SK-N-SH treated with all-trans-retinoic acid at 6 μM for 48 hours (cell line): ENCODE results near the gene ABCC1.

Experiments used
- CREB5 ChIP-seq: fragments of 250-450 bp; sonication (Bioruptor Pico); IDR thresholded peaks from 2 replicates; pipeline ENCODE4 v1.5.1; 2020; ENCODE audit warnings: low read depth, mild to moderate bottlenecking, moderate library complexity
- CSDC2 ChIP-seq: fragments of 250-450 bp; sonication (Bioruptor Pico); IDR thresholded peaks from 2 replicates; pipeline ENCODE4 v1.5.0; 2020; ENCODE audit warnings: mild to moderate bottlenecking, moderate library complexity
- CSRNP3 ChIP-seq: fragments of 250-450 bp; sonication (Bioruptor Pico); IDR thresholded peaks from 2 replicates; pipeline ENCODE4 v1.5.1; 2021; ENCODE audit warnings: mild to moderate bottlenecking, moderate library complexity
- ESRRG ChIP-seq: fragments of 250-450 bp; sonication (Bioruptor Pico); IDR thresholded peaks from 2 replicates; pipeline ENCODE4 v1.6.1; 2021; ENCODE audit warnings: mild to moderate bottlenecking
- GLIS3 ChIP-seq: fragments of 250-450 bp; sonication (Bioruptor Pico); IDR thresholded peaks from 2 replicates; pipeline ENCODE4 v1.5.0; 2020; ENCODE audit warnings: mild to moderate bottlenecking, moderate library complexity
- OSR1 ChIP-seq: fragments of 250-450 bp; sonication (Bioruptor Pico); IDR thresholded peaks from 2 replicates; pipeline ENCODE4 v1.8.0; 2022; ENCODE audit warnings: moderate library complexity, mild to moderate bottlenecking, inconsistent platforms
- PATZ1 ChIP-seq: fragments of 250-450 bp; sonication (Bioruptor Pico); IDR thresholded peaks from 2 replicates; pipeline ENCODE4 v1.8.0; 2020; ENCODE audit warnings: mild to moderate bottlenecking, moderate library complexity, borderline replicate concordance
- RARB ChIP-seq: fragments of 250-450 bp; sonication (Bioruptor Pico); IDR thresholded peaks from 2 replicates; pipeline ENCODE4 v1.8.0; 2021; ENCODE audit warnings: mild to moderate bottlenecking, moderate library complexity
- TCF4 ChIP-seq: fragments of 250-450 bp; sonication (Bioruptor Pico); IDR thresholded peaks from 2 replicates; pipeline ENCODE4 v1.8.0; 2021; ENCODE audit warnings: mild to moderate bottlenecking, moderate library complexity, borderline replicate concordance
- ZFP3 ChIP-seq: fragments of 250-450 bp; sonication (Bioruptor Pico); IDR thresholded peaks from 2 replicates; pipeline ENCODE4 v1.5.0; 2020; ENCODE audit warnings: mild to moderate bottlenecking, moderate library complexity
- ZNF565 ChIP-seq: fragments of 450-650 bp; formaldehyde crosslinking; conservative IDR thresholded peaks from 2 replicates; pipeline ENCODE4 v1.5.0; 2020; ENCODE audit warnings: low read depth, mild to moderate bottlenecking, moderate library complexity
- ZNF8 ChIP-seq: fragments of 450-650 bp; formaldehyde crosslinking; IDR thresholded peaks from 2 replicates; pipeline ENCODE4 v1.5.0; 2020; ENCODE audit warnings: mild to moderate bottlenecking, moderate library complexity

DNA sequence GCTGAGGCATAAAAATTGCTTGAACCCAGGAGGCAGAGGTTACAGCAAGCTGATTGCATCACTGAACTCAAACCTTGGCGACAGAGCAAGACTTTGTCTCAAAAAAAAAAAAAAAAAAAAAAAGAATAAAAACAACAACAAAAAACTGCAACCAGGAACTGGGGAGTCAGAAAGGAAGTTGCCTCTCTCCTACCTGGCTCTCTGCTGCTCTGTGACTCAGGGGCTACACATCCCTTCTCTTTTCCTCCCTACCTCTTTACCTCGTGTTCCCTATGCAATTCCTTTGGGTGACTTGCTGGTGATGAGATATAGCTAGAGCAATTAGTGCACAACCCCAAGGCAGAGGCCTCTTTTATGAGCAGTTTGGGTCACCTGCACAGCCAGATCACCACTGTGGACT is 95.9 kb downstream of the ABCC1 start:
- no peak for TF ChIP-seq ZNF565 (CRISPR knock-in tag)
- no peak for TF ChIP-seq CREB5 (CRISPR knock-in tag)
- no peak for TF ChIP-seq GLIS3
- TF ChIP-seq OSR1 (CRISPR knock-in tag), result no peak
- no peak for TF ChIP-seq CSRNP3 (CRISPR knock-in tag)
- TF ChIP-seq CSDC2 (CRISPR knock-in tag), result no peak
- no peak for TF ChIP-seq PATZ1 (CRISPR knock-in tag)
- no peak for TF ChIP-seq TCF4
- TF ChIP-seq ZFP3 (CRISPR knock-in tag), result no peak
- TF ChIP-seq ZNF8 (CRISPR knock-in tag), result no peak
- TF ChIP-seq RARB, result no peak
- no peak for TF ChIP-seq ESRRG (CRISPR knock-in tag)
